GM18508 (cell line): Measurements from ENCODE around the gene SERPINE1.
"Not testable (repeated sequence)": the region's sequence is repeated elsewhere in the genome, so short reads cannot be mapped to it uniquely, and the experiment has no call there.

Experiments
- ATAC-seq: cut with Tn5 transposase; IDR thresholded peaks from one replicate; pipeline ENCODE4 v1.9.1; 2021; ENCODE audit warnings: moderate number of reproducible peaks; ENCODE audit not compliant: insufficient read depth, unreplicated experiment

SERPINE1 gene

DNA sequence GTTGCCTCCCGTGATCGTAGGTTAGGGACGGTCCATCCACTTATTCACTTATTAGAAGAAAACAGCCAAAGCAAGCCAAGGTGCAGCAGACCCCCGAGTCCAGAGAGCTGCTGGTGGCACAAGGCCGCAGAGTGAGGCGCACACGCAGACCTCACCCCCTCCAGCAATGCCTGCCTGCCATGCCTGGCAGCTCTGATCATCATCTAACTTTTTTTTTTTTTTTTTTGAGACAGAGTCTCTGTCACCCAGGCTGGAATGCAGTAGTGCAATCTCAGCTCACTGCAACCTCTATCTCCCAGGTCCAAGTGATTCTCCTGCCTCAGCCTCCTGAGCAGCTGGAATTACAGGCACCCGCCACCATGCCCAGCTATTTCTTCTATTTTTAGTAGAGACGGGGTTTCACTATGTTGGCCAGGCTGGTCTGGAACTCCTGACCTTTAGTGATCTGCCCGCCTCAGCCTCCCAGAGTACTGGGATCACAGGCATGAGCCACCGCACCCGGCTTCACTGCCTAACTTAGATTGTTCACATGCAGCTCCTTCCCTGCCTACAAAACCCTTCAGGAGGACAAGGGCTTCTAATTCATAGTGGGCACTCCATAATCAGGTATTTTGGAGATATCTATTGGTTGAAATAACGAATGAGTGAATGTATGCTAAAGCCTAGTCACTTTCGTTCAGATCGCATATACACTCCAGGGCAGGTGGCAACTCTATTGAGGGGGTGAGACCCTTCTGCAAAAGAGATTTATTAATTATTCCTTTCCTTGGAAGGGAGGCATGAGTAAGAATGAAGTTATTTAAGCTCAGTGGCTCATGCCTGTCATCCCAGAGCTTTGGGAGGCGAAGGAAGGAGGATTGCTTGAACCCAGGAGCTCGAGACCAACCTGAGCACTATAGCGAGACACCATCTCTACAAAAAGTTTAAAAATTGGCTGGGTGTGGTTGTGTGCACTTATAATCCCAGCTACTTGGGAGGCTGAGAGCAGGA, 25.8 kb upstream of the SERPINE1 start:
- ATAC-seq = no peak

DNA sequence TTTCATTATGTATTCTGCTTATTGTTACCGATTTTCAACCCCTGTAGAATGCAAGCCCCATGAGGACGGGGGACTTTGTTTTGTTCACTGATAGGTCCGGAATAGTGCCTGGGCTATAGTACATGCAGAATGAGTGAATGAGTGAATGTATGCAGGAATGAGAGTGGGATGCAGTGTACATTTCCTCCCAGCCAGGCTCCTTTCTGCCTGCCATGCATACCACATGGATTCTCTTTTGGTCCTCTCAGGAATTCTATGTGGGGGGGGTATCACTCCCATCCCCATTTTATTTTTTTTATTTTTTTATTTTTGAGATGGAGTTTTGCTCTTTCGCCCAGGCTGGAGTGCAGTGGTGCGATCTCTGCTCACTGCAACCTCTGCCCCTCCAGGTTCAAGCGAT, 24.9 kb upstream of the SERPINE1 start:
- ATAC-seq = no peak

- not testable (repeated sequence) for ATAC-seq
Observed at GRCh38 chr7:101103701-101104100, 23.2 kb upstream of the SERPINE1 start.

GRCh38 chr7:101104193-101104713, 22.7 kb upstream of the SERPINE1 start:
- no peak for ATAC-seq

DNA sequence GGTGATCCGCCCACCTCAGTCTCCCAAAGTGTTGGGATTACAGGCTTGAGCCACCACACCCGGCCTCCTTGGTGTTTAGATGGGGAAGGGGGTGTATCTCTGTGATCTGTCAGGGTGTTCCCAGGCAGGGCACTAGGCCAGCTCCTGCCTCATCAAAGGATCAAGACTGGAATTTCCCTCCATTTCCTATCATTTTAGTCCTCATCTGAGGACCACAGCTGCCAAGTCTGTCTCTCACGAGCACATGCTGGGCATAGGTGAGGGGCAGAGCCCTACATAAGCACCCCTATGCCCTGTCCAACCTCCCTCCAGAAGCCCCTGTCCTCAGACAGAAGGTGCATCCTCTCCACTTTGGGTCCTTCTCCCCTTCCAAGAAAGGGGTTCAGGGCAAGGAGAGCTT, 22.1 kb upstream of the SERPINE1 start:
- no peak for ATAC-seq

DNA sequence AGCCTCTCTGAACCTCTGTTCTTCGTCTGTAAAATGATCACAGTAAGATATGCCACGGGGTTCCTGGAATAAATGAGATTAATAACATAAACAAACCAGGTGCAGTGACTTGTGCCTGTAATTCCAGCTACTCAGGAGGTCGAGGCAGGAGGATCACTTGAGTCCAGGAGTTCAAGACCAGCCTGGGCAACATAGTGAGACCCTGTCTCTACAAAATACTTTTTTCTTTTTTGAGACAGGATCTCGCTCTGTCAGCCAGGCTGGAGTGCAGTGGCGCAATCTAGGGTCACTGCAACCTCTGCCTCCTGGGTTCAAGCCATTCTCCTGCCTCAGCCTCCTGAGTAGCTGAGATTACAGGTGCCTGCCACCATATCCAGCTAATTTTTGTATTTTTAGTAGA, 21.7 kb upstream of the SERPINE1 start:
- not testable (repeated sequence) for ATAC-seq

- ATAC-seq = no peak
Observed at GRCh38 chr7:101106386-101106785, 20.5 kb upstream of the SERPINE1 start.

DNA sequence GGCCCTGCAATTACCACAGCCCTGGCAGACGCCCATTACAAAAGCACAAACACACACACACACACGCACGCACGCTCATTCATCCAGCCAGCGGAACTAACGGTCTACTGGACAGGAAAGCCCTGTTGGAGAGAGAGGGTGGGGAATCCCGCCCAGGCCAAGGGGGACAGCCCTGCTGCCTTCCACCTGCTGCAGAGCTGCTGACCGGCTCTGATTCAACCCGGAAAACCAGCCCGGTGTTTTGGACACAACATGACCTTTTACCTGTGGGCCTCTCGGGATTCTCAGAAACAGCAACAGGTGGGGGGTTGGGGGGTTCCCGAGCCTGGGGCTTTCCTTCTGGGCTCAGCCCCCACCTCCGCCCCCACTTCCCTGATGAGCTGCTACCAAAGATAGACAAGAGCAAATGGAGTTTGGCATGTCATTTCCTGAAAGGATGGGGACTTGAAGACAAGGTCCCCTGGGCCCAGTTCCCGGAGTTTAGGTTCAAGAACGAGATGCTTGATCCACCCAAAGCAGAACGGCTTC, 18.5 kb upstream of the SERPINE1 start:
- no peak for ATAC-seq

- no peak for ATAC-seq
Observed at GRCh38 chr7:101108961-101109360, 17.9 kb upstream of the SERPINE1 start.

GRCh38 chr7:101109368-101109767, 17.5 kb upstream of the SERPINE1 start:
- no peak for ATAC-seq

DNA sequence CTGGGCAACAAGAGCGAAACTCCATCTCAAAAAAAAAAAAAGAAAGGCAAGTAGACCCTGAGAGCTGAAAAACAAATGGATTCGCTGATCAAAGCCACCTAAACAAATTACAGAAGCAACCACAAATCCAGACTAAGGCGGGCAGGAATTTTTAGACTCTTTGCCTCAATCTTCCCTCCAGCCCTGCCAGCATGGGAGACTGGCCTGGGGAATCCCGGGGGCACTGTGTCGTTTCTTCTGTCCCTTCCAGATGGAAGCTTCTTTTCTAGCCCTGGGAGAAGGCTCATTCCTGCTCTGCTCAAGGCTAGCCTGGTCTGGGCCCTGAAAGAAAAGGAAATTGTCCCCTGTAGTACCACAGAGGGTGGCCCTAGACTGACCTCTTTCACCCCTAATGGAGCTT, 15.6 kb upstream of the SERPINE1 start:
- no peak for ATAC-seq

DNA sequence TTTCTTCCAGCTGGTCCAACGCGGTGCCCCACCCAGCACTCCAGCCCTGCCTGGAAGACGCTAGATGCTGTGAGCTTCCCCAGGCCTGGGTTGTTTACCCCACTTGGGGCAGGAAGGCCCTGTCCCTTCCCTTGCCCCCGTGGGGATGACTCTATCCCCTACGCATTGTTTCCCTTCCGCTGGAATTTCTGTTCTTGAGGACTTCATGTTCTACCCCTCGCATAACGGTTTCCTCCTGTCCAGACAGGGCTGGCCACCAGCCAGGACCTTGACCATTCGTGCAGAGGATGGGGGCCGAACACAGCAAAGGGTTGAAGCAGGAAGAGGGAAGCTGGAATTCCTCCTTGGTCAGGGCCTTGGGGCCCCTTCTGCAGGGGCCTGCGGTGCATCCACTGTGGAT, 14.7 kb upstream of the SERPINE1 start:
- ATAC-seq = no peak

- not testable (repeated sequence) for ATAC-seq
Observed at GRCh38 chr7:101113140-101113539, 13.8 kb upstream of the SERPINE1 start.

DNA sequence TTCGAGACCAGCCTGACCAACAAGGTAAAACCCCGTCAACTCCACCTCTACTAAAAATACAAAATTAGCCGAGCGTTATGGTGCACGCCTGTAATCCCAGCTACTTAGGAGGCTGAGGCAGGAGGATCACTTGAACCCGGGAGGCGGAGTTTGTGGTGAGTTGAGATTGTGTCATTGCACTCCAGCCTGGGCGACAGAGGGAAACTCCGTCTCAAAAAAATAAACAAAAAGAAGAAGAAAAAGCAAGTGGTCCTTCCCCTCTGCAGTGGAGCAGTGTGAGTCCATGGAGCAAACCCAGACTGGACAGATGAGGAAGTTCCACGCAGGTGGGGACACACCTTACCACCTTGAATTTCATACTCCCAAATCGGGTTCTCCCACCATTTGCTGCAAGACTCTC, 13.1 kb upstream of the SERPINE1 start:
- no peak for ATAC-seq

DNA sequence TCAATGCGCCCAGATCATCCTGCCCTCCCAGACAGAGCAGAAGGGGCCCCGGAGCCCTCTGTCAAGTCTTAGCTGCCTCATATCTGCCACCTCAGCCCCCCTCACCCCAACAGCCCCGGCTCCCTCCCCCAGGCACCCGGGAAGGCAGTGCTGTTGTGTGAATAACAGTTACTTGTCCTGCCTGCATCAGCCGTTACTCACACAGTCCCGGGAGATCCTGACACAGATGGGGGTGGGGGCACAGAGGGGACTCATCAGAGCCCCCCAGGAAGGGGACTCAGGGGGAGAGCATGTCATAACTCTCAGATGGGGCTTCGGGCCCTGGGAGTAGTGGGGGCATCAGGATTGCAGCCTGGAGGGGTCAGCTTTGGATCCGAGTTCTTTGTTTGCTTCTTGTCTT, 12.4 kb upstream of the SERPINE1 start:
- no peak for ATAC-seq

GRCh38 chr7:101115215-101115614, 11.7 kb upstream of the SERPINE1 start:
- ATAC-seq = no peak

GRCh38 chr7:101116898-101117297, 10.0 kb upstream of the SERPINE1 start:
- no peak for ATAC-seq

GRCh38 chr7:101118856-101119255, 8.0 kb upstream of the SERPINE1 start:
- no peak for ATAC-seq

DNA sequence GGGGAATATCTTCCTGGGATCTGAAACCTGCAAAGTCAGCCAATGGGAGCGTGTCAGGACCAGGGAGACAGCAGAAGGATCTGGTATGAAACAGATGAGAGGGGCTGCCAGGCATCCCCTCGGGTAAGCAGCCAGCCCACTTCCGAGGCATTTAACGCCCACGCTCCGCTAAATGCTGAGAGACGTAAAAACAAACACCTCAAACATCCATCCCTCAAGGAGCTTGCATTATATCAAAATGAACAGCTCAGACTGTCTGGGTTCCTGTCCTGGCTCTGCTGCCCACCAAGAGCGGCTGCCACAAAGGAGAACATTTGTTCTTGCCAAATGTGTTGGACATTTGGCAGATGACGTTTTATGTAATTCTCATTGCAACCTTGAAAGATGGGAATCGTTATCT, 7.0 kb upstream of the SERPINE1 start:
- ATAC-seq = no peak

DNA sequence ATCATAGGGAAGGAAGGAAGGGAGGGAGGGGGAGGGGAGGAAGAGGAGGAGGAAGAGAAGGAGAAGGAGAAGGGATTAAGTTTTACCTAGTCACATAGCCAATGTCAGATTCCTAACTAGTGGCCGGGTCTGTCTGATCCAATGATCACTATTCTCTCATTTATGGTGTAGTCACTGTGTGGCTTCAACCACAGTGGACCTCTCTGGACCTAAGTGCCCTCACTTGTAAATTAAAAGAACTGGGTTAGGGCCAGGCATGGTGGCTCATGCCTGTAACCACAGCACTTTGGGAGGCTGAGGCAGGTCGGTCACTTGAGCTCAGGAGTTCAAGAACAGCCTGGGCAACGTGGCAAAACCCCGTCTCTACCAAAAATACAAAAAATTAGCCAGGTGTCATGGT, 6.6 kb upstream of the SERPINE1 start:
- no peak for ATAC-seq

DNA sequence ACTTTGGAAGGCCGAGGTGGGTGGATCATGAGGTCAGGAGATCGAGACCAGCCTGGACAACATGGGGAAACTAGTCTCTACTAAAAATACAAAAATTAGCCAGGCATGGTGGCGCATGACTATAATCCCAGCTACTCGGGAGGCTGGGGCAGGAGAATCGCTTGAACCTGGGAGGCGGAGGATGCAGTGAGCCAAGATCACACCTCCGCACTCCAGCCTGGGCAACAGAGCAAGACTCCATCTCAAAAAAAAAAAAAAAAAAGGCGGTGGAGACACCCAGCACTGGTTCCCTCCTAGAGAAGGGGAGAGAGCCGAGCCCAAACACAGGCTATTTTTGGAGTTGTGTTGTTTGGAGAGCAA, 5.3 kb upstream of the SERPINE1 start:
- not testable (repeated sequence) for ATAC-seq
